EL (cell line): ENCODE results near the gene CRYBG1.

Source experiments
- DNase-seq: peaks from one replicate; pipeline ENCODE4 v3.0.0-alpha.2; 2016

Gene CRYBG1

DNA sequence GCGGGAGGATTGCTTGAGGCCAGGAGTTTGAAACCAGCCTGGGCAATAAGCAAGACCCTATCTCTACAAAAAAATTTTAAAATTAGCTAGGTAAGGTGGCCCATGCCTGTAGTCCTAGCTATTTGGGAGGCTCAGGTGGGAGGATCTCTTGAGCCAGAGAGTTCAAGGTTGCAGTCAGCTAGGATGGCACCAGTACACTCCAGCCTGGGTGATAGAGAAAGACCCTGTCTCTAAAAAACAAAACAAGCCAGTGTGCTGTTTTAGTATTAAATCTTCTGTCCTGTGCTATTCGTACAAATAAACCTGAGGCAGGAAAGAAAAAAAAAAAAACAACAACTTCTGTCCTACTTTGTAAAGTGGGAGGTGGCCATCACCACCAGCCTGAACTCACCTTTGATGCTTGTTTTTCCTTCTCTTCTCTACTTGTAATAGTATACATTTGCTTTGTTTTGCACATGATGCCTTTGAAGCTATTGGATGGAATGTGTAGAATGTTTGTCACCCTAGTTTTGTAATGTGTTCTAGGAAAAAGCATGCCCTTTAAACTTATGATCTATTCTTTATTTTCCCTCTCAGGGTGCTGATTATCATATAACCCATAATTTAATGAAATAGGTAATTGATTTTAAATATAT lies 102.5 kb downstream of the CRYBG1 start:
- no peak for DNase-seq

GRCh38 chr6:106466211-106466610 lies 105.7 kb downstream of the CRYBG1 start:
- DNase-seq, result no peak

DNA sequence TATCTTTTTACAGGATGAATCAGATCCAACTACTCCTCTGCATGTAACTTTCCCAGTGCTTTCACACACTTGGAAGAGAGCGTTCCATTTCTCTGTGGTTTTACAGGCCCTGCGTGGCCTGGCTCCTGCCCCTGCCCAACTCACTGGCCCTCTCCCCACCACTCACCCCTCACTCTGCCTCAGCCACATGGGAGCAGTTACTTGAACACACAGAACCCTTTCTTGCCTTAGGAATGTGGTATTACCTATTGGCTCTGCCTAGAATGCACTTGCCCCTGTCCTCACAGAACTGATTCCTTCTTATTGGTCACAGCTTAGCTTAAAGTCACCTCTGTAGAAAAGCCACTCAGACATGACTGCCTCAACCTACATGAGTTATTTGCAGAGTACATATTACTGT lies 108.4 kb downstream of the CRYBG1 start:
- DNase-seq, result no peak

DNA sequence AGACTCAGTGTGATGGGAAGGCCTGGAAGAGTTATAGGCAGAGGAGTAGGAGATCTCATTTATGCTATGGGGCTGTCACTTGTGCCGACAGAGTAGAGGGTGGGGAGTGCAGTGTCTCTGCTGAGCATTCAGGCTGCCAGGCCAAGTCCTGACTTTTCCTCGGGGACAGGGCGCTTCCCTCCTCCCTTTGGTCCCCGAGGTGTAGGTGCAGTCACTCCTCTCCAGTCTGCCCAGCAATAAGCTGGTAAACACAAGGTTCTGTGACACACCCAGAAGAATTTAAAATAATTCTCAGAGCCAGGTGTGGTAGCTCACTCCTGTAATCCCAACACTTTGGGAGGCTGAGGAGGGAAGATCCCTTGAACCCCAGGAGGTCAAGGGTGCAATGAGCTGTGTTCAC lies 109.4 kb downstream of the CRYBG1 start:
- DNase-seq, result no peak

DNA sequence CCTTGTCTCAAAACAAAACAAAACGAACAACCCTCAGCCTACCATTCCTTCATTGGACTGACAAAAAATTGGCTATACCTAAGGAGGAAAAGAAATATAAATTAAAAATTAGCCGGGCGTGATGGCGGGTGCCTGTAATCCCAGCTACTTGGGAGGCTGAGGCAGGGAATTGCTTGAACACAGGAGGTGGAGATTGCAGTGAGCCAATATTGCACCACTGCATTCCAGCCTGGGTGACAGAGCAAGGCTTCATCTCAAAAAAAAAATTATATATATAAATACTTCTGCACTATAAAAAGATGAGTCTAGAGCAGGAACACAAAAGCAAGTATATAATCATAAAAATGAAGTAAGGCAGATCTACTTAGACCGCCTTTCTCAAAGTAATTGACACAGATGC lies 109.8 kb downstream of the CRYBG1 start:
- no peak for DNase-seq

DNA sequence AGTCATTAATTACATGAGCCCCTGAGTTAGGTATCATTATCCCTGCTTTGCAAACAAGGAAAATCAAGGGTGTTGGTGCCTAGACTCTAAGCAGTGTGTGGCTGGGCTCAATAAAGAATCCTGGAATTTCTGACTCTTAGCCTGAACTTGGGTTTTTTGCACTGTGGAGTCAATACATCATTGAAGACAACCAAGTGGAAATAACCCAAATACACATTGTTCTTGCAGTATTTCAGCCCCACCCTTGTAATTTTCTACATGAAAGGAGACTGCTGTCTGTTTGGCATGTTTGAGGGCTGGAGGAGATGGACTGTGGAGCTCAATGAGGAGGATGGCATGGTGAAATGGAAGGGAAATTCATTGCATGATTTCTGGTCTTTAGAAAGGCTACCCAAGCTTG lies 110.3 kb downstream of the CRYBG1 start:
- DNase-seq, result no peak

GRCh38 chr6:106473812-106474211 lies 113.3 kb downstream of the CRYBG1 start:
- peak; percentile 38 for DNase-seq

DNA sequence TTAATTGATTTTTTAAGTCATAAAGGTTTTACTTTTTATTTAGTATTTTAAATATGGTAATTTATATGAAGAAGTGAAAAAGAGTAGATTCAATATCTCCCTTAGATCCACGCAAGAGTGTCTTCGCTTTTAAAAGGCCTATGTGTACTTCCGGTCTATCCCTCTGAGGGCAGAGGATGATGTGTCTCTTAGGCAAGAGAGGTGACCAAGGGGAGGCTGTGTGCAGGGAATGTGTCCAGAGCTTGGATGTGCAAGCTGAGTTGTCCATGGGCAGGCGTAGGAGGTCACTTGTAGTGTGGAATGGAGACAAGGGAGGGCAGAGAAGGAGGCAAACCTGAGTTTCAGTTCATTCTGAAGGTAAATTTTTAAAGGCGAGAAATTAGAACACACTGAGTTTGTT lies 113.9 kb downstream of the CRYBG1 start:
- DNase-seq, result no peak

DNA sequence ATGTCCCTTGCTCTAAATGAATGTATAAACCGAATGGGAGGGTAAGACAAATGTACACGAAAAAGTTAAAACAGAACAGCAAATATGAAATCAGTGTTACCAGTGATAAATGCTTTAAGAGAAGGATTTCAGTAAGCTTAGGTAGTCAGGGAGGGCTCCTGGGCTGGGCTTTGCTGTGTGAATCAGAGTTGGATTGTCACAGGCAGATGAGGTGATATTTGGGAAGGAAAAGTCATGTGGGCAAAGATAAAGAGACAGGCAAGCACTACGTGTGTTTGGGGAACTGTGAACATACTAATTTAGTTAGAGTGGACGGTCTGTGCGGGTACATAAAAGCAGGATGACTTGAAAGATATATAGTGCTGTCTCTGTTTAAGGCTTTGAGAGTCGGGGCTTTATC lies 114.8 kb downstream of the CRYBG1 start:
- DNase-seq, result no peak

DNA sequence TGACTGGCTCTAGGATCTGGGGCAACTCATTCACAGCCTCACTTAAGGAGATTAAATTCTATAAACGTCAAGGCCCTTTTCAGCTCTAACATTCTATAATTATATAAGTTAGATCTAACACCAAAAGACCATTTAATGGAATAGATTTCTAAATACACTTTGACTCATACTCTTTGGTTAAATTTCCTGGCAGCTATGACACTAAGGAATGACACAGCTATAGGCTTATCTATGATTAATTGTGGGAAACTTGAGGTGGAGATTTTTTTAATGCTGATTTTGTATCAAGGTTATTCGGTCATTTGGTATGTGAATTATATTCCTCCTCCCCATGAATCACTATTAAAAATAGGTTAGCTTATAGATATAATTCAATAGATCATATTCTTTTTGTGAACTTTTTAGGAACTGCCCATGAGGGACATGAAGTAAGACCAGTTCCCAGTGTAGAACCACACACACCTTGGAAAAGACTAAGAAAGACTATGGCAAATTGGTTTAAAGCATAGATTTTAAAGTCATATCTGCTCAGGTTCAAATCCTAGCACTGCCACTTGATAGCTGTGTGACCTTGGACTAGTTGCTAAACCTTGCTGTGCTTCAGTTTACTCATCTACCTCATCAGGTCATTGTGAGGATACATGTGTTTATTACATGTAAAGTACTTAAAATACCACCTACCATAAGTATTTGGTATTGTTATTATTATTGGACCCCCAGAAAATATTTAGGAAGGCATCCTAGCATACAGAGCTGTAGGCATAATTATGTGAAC lies 116.0 kb downstream of the CRYBG1 start:
- DNase-seq, result peak; percentile 52

- no peak for DNase-seq
Measured at GRCh38 chr6:106477146-106477545, 116.6 kb downstream of the CRYBG1 start.

- no peak for DNase-seq
Measured at GRCh38 chr6:106477790-106478189, 117.3 kb downstream of the CRYBG1 start.

- DNase-seq, result no peak
Measured at GRCh38 chr6:106486236-106486635, 125.7 kb downstream of the CRYBG1 start.

DNA sequence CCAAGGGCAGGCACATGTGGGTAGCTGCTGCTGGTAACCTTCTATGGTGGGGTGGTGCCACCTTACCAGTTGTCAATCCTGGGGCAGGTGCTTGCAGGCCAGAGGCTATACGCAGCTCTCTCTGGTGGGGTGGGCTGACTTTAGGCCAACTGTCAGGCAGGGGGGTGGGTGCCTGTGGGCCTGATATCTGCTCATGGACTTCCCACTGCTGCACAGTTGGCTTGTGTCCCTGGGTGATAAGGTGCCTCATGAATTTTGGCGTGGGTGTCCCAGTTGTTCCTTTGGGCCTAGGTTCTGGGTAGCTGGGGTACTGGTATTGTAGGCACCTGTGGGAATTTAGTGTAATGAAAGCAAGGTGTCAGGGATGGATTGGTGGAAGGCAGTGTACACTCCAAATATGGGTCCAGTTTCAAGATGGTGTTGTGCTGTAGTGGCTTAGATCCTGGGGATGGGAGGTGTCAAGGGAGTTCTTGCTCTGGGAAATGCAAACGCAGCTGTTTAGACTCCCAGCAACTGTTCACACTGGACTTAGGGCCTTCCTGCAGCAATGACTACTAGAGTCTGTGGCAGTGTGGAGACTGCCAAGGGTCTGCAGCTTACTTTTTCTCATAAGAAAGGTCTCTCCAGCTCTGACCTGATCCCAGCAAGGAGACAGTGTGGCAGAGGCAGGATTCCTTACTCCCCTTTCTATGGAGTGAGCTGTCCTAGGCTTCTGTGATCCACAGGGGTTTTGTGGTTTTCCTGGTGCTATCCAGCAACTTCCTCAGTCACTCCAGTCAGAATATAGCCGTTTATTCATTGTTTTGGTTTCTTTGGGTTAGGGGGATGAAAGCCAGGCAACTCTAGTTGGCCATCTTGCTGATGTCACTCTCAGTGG lies 128.2 kb downstream of the CRYBG1 start:
- DNase-seq, result peak; percentile 29

DNA sequence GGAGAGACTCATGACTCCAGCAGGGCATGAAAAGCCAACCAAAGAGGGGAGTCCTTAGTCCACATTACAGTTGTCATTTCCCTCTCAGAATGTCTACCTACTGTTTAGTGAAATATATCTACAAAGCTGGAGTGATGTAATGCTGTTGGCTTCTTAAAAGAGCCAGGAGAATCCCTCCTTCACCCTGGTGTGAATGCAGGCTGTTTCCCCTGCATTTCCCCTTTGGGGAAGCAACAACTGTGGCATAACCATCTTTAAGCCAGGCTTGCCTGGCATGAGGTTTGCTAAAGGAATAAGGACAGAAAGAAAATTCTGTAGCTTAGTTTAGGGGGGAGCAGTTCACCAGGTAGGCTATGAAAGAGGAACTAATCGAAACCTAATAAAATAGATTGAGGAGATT lies 129.5 kb downstream of the CRYBG1 start:
- DNase-seq, result no peak

DNA sequence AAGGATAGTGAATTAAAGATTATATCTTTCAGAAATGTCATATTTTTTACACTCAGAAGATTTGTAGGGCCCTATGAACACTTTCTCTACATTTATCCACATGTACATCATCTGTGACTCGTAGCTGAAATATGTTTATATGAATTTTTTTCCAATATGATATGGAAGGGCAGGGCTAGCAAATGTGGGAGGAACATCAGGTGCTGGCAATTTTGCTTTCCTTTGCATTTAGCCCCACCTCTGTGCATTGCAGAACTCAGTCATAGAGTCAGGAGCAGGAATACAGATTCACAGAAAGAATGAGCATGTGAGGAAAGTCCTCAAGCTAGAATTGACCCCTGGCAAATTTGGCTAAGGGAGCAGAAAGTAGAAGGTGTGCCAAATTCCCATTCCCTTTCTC lies 129.9 kb downstream of the CRYBG1 start:
- DNase-seq, result no peak

GRCh38 chr6:106490974-106491373 lies 130.5 kb downstream of the CRYBG1 start:
- DNase-seq, result no peak

DNA sequence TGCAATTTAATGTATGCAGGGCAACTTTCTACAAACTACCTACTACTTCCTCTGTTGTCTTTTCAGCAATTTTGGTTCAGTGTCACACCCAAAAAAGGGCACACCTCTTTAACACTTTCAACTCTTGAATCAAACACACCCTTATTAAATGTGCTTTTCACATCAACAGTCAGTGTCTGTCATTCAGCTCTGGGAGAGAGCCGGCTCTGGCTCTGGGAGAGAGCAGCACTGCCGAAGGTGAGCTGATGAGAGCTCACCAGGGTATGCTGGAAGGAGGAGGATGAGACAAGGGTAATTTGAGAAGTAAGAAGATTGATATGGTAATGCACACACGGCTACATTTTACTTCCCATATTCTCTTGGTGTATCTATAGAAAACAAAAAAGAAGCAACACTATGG lies 134.5 kb downstream of the CRYBG1 start:
- DNase-seq, result no peak

DNA sequence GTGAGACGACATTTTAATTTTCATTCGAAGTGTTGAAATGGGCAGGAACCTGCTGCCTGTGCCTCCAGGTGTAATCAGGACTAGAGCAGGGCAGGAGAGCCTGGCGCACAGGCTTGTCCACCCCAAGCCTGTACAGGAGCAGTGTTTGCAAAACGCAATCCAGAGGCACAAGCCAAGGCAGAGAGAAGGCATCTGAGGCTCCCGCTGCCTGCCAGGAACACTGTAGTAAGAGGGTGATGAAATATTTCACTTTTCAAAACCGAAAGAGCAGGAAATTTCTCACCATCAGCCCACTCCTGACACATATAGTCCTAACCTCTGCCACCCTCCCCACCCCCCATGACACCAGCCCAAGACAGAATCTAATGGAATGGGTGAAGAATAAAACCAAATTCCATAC lies 136.3 kb downstream of the CRYBG1 start:
- no peak for DNase-seq

GRCh38 chr6:106501960-106502371 lies 141.4 kb downstream of the CRYBG1 start:
- no peak for DNase-seq

- DNase-seq, result no peak
Measured at GRCh38 chr6:106502559-106502958, 142.0 kb downstream of the CRYBG1 start.

- DNase-seq, result no peak
Measured at GRCh38 chr6:106508277-106508676, 147.8 kb downstream of the CRYBG1 start.

DNA sequence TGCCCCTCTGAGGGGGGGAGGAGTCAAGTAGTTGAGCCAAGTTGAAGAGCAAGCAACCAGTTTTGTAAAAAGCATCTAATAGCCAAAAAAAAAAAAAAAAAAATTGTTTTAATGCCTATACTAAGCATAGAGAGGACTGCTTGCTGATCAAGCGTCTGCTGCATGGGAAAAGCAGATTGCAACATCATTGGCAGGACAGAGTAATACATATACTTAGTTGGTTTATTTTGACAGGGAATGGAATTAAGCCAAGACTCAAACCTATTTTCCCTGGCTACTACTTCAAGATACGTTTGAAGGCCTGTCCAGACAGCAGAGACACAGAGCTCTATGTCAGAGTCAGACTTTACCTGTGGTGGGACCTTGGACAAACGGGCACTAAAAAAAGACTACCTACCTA lies 148.3 kb downstream of the CRYBG1 start:
- no peak for DNase-seq
